ENCODE results near the gene AEBP1. TPM values are rescaled to one million over a fixed set of nuclear protein-coding genes. Genes with fewer than 3 reads are reported as not detected.
A peak's percentile ranks its signal among the peaks of the same experiment; 100 is the strongest.

Gene AEBP1
- total and polyA plus RNA-seq, 3 donors from 2014 or later, result 74.5 to 168 (median 102) TPM

DNA sequence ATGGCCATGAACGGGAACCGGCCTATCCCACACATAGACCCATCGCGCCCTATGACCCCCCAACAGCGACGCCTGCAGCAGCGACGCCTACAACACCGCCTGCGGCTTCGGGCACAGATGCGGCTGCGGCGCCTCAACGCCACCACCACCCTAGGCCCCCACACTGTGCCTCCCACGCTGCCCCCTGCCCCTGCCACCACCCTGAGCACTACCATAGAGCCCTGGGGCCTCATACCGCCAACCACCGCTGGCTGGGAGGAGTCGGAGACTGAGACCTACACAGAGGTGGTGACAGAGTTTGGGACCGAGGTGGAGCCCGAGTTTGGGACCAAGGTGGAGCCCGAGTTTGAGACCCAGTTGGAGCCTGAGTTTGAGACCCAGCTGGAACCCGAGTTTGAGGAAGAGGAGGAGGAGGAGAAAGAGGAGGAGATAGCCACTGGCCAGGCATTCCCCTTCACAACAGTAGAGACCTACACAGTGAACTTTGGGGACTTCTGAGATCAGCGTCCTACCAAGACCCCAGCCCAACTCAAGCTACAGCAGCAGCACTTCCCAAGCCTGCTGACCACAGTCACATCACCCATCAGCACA, 9.7 kb downstream of the AEBP1 start:
- Histone ChIP-seq H3K4me3 (no peak overlapping the region), H3K36me3 (ENCODE audit: low read depth, missing control alignments) (no peaks in the 10 kb centered on the region), H3K4me1 (no peaks in the 10 kb centered on the region), H3K27ac (no peak overlapping the region), H3K27me3 (no peaks in the 10 kb centered on the region), H3K9me3 (no peaks in the 10 kb centered on the region)
- TF ChIP-seq, protein P1, sequence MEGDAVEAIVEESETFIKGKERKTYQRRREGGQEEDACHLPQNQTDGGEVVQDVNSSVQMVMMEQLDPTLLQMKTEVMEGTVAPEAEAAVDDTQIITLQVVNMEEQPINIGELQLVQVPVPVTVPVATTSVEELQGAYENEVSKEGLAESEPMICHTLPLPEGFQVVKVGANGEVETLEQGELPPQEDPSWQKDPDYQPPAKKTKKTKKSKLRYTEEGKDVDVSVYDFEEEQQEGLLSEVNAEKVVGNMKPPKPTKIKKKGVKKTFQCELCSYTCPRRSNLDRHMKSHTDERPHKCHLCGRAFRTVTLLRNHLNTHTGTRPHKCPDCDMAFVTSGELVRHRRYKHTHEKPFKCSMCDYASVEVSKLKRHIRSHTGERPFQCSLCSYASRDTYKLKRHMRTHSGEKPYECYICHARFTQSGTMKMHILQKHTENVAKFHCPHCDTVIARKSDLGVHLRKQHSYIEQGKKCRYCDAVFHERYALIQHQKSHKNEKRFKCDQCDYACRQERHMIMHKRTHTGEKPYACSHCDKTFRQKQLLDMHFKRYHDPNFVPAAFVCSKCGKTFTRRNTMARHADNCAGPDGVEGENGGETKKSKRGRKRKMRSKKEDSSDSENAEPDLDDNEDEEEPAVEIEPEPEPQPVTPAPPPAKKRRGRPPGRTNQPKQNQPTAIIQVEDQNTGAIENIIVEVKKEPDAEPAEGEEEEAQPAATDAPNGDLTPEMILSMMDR (IDR thresholded peaks at IDR 0.05), result no peak
- no peak for TF ChIP-seq POLR2A (IDR thresholded peaks at IDR 0.05)
- no peak for DNase-seq
- 78 to 85% methylated on average over 10 to 24 of the region's 24 CpGs for WGBS, 2 donors
- intact Hi-C loops (cut with DNase I; ENCODE audit: low total_unique reads), result no loop called here

DNA sequence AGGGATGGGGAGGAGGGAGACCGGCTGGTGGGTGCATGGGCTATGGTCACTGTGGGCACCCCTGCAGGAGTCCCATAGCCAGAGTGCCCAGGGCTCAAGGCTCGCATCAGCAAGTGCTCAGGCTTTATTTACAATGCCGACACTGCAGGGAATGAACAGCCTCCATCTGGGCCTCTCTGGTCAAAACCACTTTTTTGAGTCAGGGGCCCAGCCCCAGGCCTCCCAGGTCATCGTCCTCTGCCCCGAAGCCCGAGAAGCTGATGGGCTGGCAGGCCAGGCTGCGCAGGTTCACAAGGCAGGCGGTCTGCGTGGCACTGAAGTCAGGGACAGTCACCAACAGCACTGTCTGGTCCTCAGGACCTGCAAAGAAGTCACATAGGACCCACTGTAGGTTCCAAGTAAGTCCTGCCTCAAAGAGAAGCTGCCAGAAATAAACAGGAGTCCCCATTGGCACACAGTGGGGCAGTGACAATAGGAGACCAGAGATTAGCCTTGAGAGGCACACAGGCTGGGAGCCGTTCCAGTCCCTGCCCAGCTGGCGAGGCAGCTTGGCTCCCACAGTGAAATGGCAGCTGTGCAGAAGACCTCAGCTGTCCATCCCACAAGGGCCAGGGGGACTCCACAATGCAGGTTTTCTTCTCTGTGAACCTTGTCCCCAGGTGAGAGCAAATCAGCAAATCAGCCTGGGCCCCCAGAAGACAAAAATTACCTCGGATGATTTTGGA, 10.6 kb downstream of the AEBP1 start:
- Histone ChIP-seq H3K36me3 (ENCODE audit: low read depth, missing control alignments) (no peaks in the 10 kb centered on the region), H3K27me3 (no peaks in the 10 kb centered on the region), H3K27ac (no peak overlapping the region), H3K4me1 (no peaks in the 10 kb centered on the region), H3K9me3 (no peaks in the 10 kb centered on the region), H3K4me3 (no peak overlapping the region)
- 67 to 79% methylated on average over 4 to 12 of the region's 12 CpGs for WGBS, 2 donors
- intact Hi-C loops (cut with DNase I; ENCODE audit: low total_unique reads), result no loop called here
- peak; percentile 26 for DNase-seq
- TF ChIP-seq POLR2A (IDR thresholded peaks at IDR 0.05), result no peak
- TF ChIP-seq, protein P1 (IDR thresholded peaks at IDR 0.05), result no peak

DNA sequence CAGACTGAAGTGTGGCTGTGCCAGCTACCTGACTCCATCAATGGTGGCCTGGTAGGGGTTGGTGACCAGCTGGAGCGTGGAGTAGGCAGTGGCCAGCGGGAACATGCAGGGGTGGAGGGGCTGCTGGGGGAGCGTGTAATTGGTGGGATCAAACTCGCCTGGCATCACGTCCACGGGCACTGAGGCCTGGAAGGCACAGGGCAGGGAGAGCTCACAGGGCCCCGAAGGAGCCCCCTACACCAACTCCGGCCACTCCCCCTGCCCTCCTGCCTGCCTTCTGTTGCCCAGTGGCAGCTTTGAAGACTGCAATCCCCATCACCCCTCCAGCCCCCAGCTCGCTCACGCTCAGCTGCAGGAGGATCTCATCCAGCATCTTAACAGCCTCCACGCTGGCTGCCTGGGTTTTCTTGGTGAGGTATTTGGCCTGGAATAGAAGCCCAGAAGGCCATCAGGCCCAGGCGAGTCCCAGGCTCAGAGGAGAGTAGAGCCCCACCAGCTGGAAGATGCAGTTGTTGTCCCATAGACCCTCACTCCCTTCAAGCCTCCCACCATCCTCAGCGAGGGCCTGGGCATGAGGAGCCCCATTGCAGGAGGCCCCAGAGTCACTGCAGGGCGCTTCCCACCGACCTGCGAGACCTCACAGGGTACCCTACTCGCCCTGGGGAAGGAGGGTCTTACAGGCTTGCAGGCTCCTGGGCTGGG, 12.1 kb downstream of the AEBP1 start:
- H3K4me1 ChIP-seq, result no peaks in the 10 kb centered on the region

DNA sequence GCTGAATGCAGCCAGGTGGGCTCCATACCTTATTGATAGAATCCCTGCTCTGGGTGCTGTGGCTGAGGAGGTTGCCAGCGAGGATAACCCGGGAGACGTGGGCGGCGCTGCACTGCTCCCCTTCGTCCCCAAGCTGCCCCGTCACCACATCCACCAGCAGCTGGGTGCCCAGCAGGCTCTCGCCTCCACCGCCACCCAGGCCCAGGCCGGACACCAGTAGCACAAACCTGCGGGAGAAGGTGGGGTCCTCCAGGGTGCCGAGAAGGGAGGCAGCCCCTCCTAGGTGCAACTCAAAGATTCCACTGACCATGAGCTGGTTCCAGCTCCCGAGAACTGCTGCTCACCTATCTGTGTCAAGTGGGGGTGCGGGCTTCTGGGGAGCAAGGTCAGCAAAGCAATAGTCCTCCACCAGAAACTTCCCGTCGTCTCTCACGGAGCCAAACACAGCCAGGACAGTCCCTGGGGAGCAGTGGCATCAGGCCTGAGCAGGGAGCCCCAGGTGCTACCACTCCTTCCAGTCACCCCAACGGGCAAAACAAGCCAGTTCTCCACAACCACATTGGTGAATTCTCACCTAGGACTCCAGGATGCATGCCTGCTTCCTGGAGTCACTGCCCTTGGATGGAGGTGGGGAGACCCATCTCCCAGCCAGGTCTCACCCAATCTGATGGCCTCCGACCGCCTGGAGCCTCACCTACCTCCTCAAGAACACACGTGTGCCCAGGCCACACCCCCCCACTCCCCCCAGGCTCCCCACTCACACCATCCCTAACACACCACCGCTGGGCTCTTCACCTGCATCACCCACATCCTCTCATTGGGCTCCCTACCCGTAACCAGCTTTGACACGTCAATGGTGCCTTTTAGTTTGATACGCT, 12.9 kb downstream of the AEBP1 start:
- Histone ChIP-seq H3K27ac (no peak overlapping the region), H3K9me3 (no peaks in the 10 kb centered on the region), H3K27me3 (no peaks in the 10 kb centered on the region), H3K36me3 (ENCODE audit: low read depth, missing control alignments) (no peaks in the 10 kb centered on the region), H3K4me1 (no peaks in the 10 kb centered on the region), H3K4me3 (no peak overlapping the region)
- DNase-seq, result no peak
- intact Hi-C loops (cut with DNase I; ENCODE audit: low total_unique reads), result no loop called here
- no peak for TF ChIP-seq POLR2A (IDR thresholded peaks at IDR 0.05)
- TF ChIP-seq, protein P1 (IDR thresholded peaks at IDR 0.05), result no peak
- WGBS, 2 donors, result 82 to 90% methylated on average over 11 to 24 of the region's 25 CpGs

More for the DNA sequence above, 12.1 kb downstream of the AEBP1 start:
- Histone ChIP-seq H3K4me3 (no peak overlapping the region), H3K36me3 (ENCODE audit: low read depth, missing control alignments) (no peaks in the 10 kb centered on the region), H3K27me3 (no peaks in the 10 kb centered on the region), H3K9me3 (no peaks in the 10 kb centered on the region), H3K27ac (no peak overlapping the region)
- intact Hi-C loops (cut with DNase I; ENCODE audit: low total_unique reads), result no loop called here
- 80 to 91% methylated on average over 3 to 17 of the region's 17 CpGs for WGBS, 2 donors
- no peak for DNase-seq
- TF ChIP-seq POLR2A (IDR thresholded peaks at IDR 0.05), result no peak
- TF ChIP-seq, protein P1 (IDR thresholded peaks at IDR 0.05), result no peak

Measured in testis (tissue), 3 donors.